HepG2 (cell line): ENCODE results near the gene PRPF38B. TPM values are rescaled to one million over a fixed set of nuclear protein-coding genes. Genes with fewer than 3 reads are reported as not detected.

Source experiments
- HES4 ChIP-seq: sonication (generic); formaldehyde crosslinking; IDR thresholded peaks from 2 replicates; pipeline ENCODE4 v1.9.0; 2021; ENCODE audit warnings: mild to moderate bottlenecking, missing genetic modification reagents, borderline replicate concordance
- KDM3A ChIP-seq: IDR thresholded peaks from 2 replicates; pipeline ENCODE4 v1.6.1; 2018; ENCODE audit warnings: low read depth, missing compliant biosample characterization
- NRL ChIP-seq: sonication (generic); formaldehyde crosslinking; IDR thresholded peaks from 2 replicates; pipeline ENCODE4 v1.5.0; 2020; ENCODE audit warnings: missing genetic modification reagents, mild to moderate bottlenecking, moderate library complexity, borderline replicate concordance
- PPARG ChIP-seq: conservative IDR thresholded peaks from 2 replicates; pipeline ENCODE4 v1.6.1; 2016; ENCODE audit warnings: missing biosample characterization, missing genetic modification reagents
- PRDM15 ChIP-seq: sonication (generic); formaldehyde crosslinking; IDR thresholded peaks from 2 replicates; pipeline ENCODE4 v1.4.0; 2020; ENCODE audit warnings: missing genetic modification reagents
- ZNF281 ChIP-seq: sonication (generic); formaldehyde crosslinking; IDR thresholded peaks from 2 replicates; pipeline ENCODE4 v1.4.0; 2020; ENCODE audit warnings: missing genetic modification reagents, borderline replicate concordance
- ZNF407 ChIP-seq: sonication (generic); formaldehyde crosslinking; IDR thresholded peaks from one replicate; pipeline ENCODE4 v1.5.1; 2020; ENCODE audit warnings: mild to moderate bottlenecking, missing genetic modification reagents; ENCODE audit errors: not compliant biosample characterization
- ZNF615 ChIP-seq: sonication (generic); formaldehyde crosslinking; IDR thresholded peaks from 2 replicates; pipeline ENCODE4 v1.5.0; 2020; ENCODE audit warnings: mild to moderate bottlenecking, missing genetic modification reagents, borderline replicate concordance
- ZNF878 ChIP-seq: sonication (generic); formaldehyde crosslinking; IDR thresholded peaks from 2 replicates; pipeline ENCODE4 v1.8.1; 2023; ENCODE audit warnings: mild to moderate bottlenecking, missing genetic modification reagents, moderate library complexity
- ZSCAN5A ChIP-seq: sonication (generic); formaldehyde crosslinking; IDR thresholded peaks from 2 replicates; pipeline ENCODE4 v1.8.0; 2022; ENCODE audit warnings: mild to moderate bottlenecking, missing genetic modification reagents, borderline replicate concordance
- polyA plus RNA-seq, 8 experiments: library from polyadenylated mRNA; depleted of rRNA in 3 of 8; stranded (reverse) in 7 of 8; unstranded in 1 of 8; fragments of >200 nt; fragmentation: Illumina TruSeq in 4 of 8; extraction: Trizol in 4 of 8; gene quantifications; 2 replicates each; pipeline versions ENCODE4 v1.2.1 to v1.2.3, GENCODE V29; 2011 to 2016; ENCODE audit warnings: low read depth in 4 of 8, missing spikeins in 1 of 8, mixed read lengths in 1 of 8; ENCODE audit not compliant: insufficient read depth in 1 of 8
- total RNA-seq, 5 experiments: library from RNA; depleted of rRNA; stranded (reverse); fragments of >200 nt; fragmentation: Illumina TruSeq; extraction: Trizol; gene quantifications; 2 replicates each; pipeline ENCODE4 v1.2.3, GENCODE V29; 2016; ENCODE audit warnings: low read depth in 1 of 5

The PRPF38B gene
- total and polyA plus RNA-seq, 2 of the 13 experiments (the other 11 are each of a cell fraction or from before 2014, with no cell fraction given): 25.7 to 29.7 TPM

GRCh38 chr1:108746382-108747170 is 54.5 kb downstream of the PRPF38B start, which contains the start of gene STXBP3 (continued):
- no peak for TF ChIP-seq ZSCAN5A (CRISPR knock-in tag)
- TF ChIP-seq ZNF407 (CRISPR knock-in tag): peak; percentile 56
- no peak for TF ChIP-seq ZNF615 (CRISPR knock-in tag)
- TF ChIP-seq HES4 (CRISPR knock-in tag): peak; percentile 79; the same call in 1 of the 2 replicates
- no peak; the same call in 1 of the 2 replicates for TF ChIP-seq PRDM15 (CRISPR knock-in tag)
- no peak; the same call in 1 of the 2 replicates for TF ChIP-seq NRL (CRISPR knock-in tag)
- TF ChIP-seq KDM3A (CRISPR knock-in tag): peak; percentile 72; the same call in 1 of the 2 replicates
- no peak for TF ChIP-seq ZNF878 (CRISPR knock-in tag)
- no peak for TF ChIP-seq PPARG (CRISPR knock-in tag)
- peak; percentile 66 for TF ChIP-seq ZNF281 (CRISPR knock-in tag)
